CD4-positive, alpha-beta T cell (primary cell): ENCODE measurements around the gene GMEB2. TPM values are rescaled to one million over a fixed set of nuclear protein-coding genes. Genes with fewer than 3 reads are reported as not detected.

Experiments used
- ATAC-seq: fragments of 200-7000 bp; cut with Tn5 transposase; one replicate; pipeline ENCODE4 v1.10.0; 2022; ENCODE audit warnings: mild to moderate bottlenecking; ENCODE audit not compliant: poor library complexity
- CTCF ChIA-PET: fragments of 350-600 bp; sonication (Branson Sonifier 250); formaldehyde crosslinking; loops from one replicate; lab custom pipeline; 2021; ENCODE audit warnings: antibody characterized with exemption, inconsistent platforms; lab: Charles Lee
- POLR2A ChIA-PET: fragments of 350-600 bp; sonication (Branson Sonifier 250); formaldehyde crosslinking; loops from one replicate; lab custom pipeline; 2021; ENCODE audit warnings: antibody characterized with exemption, inconsistent platforms; lab: Charles Lee
- DNase-seq, 14 experiments: peaks; one replicate each; pipeline ENCODE4 v3.0.0-alpha.2; 2013 to 2020; ENCODE audit warnings: mixed read lengths in 2 of 14
- H3K27ac ChIP-seq, 2 donors: one replicate each; pipeline versions ENCODE4 v1.5.1 to v1.7.0; 2013; ENCODE audit warnings: low read length in 2 of 2, low read depth in 1 of 2, mild to moderate bottlenecking in 1 of 2
- H3K27me3 ChIP-seq, 2 experiments: 1 replicate in 1 of 2; 2 replicates in 1 of 2; pipeline versions ENCODE4 v1.6.1 to v1.7.0; 2013; ENCODE audit warnings: low read length in 2 of 2, control low read depth in 1 of 2, mild to moderate bottlenecking in 1 of 2, moderate library complexity in 1 of 2; ENCODE audit not compliant: insufficient read depth in 2 of 2, control insufficient read depth in 1 of 2
- H3K36me3 ChIP-seq: one replicate; pipeline ENCODE4 v1.6.1; 2013; ENCODE audit warnings: low read length, control low read depth; ENCODE audit not compliant: insufficient read depth
- H3K4me1 ChIP-seq: one replicate; pipeline ENCODE4 v1.6.1; 2013; ENCODE audit warnings: low read length, control low read depth; ENCODE audit not compliant: insufficient read depth
- H3K4me3 ChIP-seq: one replicate; pipeline ENCODE4 v1.5.1; 2013; ENCODE audit warnings: mild to moderate bottlenecking, low read length, moderate library complexity
- H3K9me3 ChIP-seq, 2 experiments: 1 replicate in 1 of 2; 2 replicates in 1 of 2; pipeline versions ENCODE4 v1.6.1 to v1.7.0; 2013; ENCODE audit warnings: low read length in 2 of 2, mild to moderate bottlenecking in 2 of 2, control low read depth in 1 of 2, moderate library complexity in 1 of 2; ENCODE audit not compliant: control insufficient read depth in 1 of 2, insufficient read depth in 1 of 2
- H3K27ac Mint-ChIP-seq: one replicate; pipeline ENCODE4 v1.8.0; 2020; ENCODE audit warnings: mixed read lengths
- H3K27me3 Mint-ChIP-seq: one replicate; pipeline ENCODE4 v1.8.0; 2021; ENCODE audit warnings: mixed read lengths
- H3K36me3 Mint-ChIP-seq: one replicate; pipeline ENCODE4 v1.8.0; 2021; ENCODE audit warnings: low read depth, mixed read lengths
- H3K4me1 Mint-ChIP-seq: one replicate; pipeline ENCODE4 v1.8.0; 2021; ENCODE audit warnings: low read depth, mixed read lengths
- H3K4me3 Mint-ChIP-seq: one replicate; pipeline ENCODE4 v1.8.0; 2020; ENCODE audit warnings: mild to moderate bottlenecking, mixed read lengths
- H3K9me3 Mint-ChIP-seq: one replicate; pipeline ENCODE4 v1.8.0; 2020; ENCODE audit warnings: mixed read lengths
- intact Hi-C, 2 experiments: fragments of 100-400 bp; cut with DNase I in 1 of 2; cut with micrococcal nuclease in 1 of 2; formaldehyde crosslinking; loops; one replicate each; pipeline versions ENCODE4 v1.15.1 to v1.9.0; 2023 to 2025; cut with DNase I, micrococcal nuclease
- total RNA-seq, 174 experiments: library from RNA in 2 of 174; stranded (reverse) in 2 of 174; gene quantifications; one replicate each; pipeline ENCODE4 v1.2.3 and lab custom pipeline; 2021 to 2026
- TF ChIP-seq, protein P1 (sequence below): fragments of 200-600 bp; IDR thresholded peaks from one replicate; pipeline ENCODE4 v1.8.0; 2022; ENCODE audit warnings: antibody characterized with exemption, mild to moderate bottlenecking

Gene GMEB2
- total RNA-seq, 2 experiments from 2014 or later: 32.9 to 34.0 TPM

DNA sequence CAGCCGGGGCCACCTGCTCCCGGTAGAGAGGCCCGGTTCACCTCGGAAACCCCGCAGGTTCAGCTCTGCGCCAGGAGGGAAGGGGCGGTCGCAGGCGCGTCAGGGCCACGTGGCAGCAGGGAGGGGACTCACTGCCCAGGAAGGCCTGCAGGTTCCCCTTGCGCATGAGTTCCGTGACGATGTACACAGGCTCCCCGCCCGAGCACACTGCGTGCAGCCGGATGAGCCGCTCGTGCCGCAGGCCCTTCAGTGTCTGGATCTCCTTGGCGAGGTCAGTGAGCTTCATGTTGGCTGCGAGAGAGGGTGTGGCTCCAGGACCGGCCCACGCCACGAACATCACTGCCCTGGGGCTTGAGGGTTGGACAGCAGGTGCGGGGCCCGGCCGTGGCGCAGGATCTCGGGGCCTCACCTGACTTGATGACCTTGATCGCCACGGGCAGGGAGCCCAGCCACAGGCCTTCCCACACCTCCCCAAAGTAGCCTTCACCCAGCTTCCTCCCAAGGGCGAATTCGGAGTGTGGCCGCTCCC is 84.8 kb downstream of the GMEB2 start:
- Histone ChIP-seq H3K4me1 (peaks cover 28% of the 10 kb centered on the region), H3K27ac (no peak overlapping the region), H3K9me3 (no peaks in the 10 kb centered on the region), H3K27me3 (no peaks in the 10 kb centered on the region), H3K4me3 (no peak overlapping the region), H3K36me3 (no peaks in the 10 kb centered on the region)
- CTCF ChIA-PET: no interaction called here
- ATAC-seq (no peak), DNase-seq (no peak)
- Mint-ChIP-seq H3K27ac (no peak overlapping the region), H3K27me3 (no peaks in the 10 kb centered on the region), H3K36me3 (no peaks in the 10 kb centered on the region), H3K4me1 (peaks cover 7% of the 10 kb centered on the region), H3K4me3 (no peak overlapping the region), H3K9me3 (no peaks in the 10 kb centered on the region)
- TF ChIP-seq, protein P1, sequence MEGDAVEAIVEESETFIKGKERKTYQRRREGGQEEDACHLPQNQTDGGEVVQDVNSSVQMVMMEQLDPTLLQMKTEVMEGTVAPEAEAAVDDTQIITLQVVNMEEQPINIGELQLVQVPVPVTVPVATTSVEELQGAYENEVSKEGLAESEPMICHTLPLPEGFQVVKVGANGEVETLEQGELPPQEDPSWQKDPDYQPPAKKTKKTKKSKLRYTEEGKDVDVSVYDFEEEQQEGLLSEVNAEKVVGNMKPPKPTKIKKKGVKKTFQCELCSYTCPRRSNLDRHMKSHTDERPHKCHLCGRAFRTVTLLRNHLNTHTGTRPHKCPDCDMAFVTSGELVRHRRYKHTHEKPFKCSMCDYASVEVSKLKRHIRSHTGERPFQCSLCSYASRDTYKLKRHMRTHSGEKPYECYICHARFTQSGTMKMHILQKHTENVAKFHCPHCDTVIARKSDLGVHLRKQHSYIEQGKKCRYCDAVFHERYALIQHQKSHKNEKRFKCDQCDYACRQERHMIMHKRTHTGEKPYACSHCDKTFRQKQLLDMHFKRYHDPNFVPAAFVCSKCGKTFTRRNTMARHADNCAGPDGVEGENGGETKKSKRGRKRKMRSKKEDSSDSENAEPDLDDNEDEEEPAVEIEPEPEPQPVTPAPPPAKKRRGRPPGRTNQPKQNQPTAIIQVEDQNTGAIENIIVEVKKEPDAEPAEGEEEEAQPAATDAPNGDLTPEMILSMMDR: no peak
- intact Hi-C loops: no loop called here
- POLR2A ChIA-PET: no interaction called here

DNA sequence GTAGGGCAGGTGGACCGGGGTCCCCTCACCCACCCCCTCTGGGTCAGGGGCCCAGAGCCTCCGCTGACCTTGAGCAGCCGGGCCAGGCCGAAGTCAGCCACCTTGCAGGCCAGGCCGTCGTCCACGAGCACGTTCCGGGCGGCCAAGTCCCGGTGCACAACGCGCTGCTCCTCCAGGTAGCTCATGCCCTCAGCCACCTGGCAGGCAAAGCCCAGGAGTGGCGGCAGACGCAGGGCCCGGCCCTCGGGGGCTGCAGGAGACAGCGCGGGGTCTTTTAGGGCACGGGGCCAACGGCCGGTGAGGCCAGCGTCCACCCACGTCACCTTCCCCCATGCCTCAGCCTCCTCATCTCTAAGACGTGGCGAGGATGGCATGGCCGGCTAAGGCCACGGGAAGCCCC is 85.5 kb downstream of the GMEB2 start:
- no peaks in the 10 kb centered on the region for H3K27me3 Mint-ChIP-seq

DNA sequence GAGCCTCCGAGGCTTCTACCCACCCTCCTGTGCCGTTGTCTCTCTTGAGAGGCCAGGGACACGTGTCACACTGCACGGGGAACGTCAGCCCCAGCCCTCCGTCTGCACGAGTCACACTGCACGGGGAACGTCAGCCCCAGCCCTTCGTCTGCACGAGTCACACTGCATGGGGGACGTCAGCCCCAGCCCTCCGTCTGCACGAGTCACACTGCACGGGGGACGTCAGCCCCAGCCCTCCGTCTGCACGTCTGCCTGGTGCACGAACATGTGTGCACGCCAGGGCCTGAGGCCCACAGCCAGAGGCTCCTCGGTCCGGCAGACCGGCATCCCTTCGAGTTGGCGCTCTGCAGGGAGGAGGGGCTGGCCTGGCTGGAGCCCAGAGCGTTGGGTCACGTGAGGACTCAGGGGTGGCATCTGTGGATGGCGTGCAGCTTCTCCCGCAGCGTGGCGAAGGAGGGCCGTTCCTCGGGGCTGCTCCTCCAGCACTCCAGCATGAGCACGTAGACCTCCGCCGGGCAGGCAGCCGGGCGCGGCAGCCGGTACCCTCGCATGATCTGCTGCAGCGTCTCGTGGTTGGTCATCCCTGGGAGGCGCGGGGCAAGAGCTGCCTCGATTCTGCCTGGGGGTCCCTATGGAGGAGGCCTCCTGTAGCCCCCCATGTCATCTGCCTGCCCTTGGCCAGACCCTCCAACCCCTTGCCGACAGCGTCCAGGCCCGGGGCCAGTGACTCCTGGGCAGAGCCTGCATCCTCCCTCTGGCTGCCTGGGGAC is 86.3 kb downstream of the GMEB2 start:
- H3K4me3 Mint-ChIP-seq: no peak overlapping the region
- ChIA-PET POLR2A (interaction anchor here (0.8 kb wide), 1 partner anchor 12 kb away, joined by 3 read pairs; no protein-coding TSS in a partner anchor), CTCF (no interaction called here)
- H3K9me3 Mint-ChIP-seq: no peaks in the 10 kb centered on the region
- Histone ChIP-seq H3K27me3 (no peaks in the 10 kb centered on the region), H3K4me3 (no peak overlapping the region), H3K27ac (no peak overlapping the region), H3K36me3 (no peaks in the 10 kb centered on the region), H3K9me3 (no peaks in the 10 kb centered on the region), H3K4me1 (peaks cover 37% of the 10 kb centered on the region)
- no peaks in the 10 kb centered on the region for H3K27me3 Mint-ChIP-seq
- intact Hi-C loops: no loop called here
- ATAC-seq: no peak
- TF ChIP-seq, protein P1: no peak
- H3K36me3 Mint-ChIP-seq: no peaks in the 10 kb centered on the region
- H3K4me1 Mint-ChIP-seq: peaks cover 16% of the 10 kb centered on the region
- no peak overlapping the region for H3K27ac Mint-ChIP-seq
- no peak for DNase-seq

More for the DNA sequence above, 85.5 kb downstream of the GMEB2 start:
- Mint-ChIP-seq H3K4me1 (peaks cover 13% of the 10 kb centered on the region), H3K4me3 (no peak overlapping the region), H3K9me3 (no peaks in the 10 kb centered on the region), H3K27ac (no peak overlapping the region), H3K36me3 (no peaks in the 10 kb centered on the region)
- intact Hi-C loops: no loop called here
- ChIA-PET POLR2A (interaction anchor here (0.8 kb wide), 1 partner anchor 11 kb away, joined by 3 read pairs; no protein-coding TSS in a partner anchor), CTCF (no interaction called here)
- TF ChIP-seq, protein P1: no peak
- ATAC-seq: no peak
- Histone ChIP-seq H3K36me3 (no peaks in the 10 kb centered on the region), H3K9me3 (no peaks in the 10 kb centered on the region), H3K4me1 (peaks cover 35% of the 10 kb centered on the region), H3K4me3 (no peak overlapping the region), H3K27me3 (no peaks in the 10 kb centered on the region), H3K27ac (no peak overlapping the region)
- DNase-seq: no peak
